H9 (cell line): ENCODE results near the gene SNAP25. TPM values are rescaled to one million over a fixed set of nuclear protein-coding genes. Genes with fewer than 3 reads are reported as not detected.

Source experiments
- DNase-seq: peaks from one replicate; pipeline ENCODE4 v3.0.0-alpha.2; 2017
- H2AFZ ChIP-seq: one replicate; pipeline ENCODE4 v1.6.1; 2013; ENCODE audit warnings: mild to moderate bottlenecking, low read length, control low read depth, moderate library complexity
- H2AK5ac ChIP-seq: 2 replicates; pipeline ENCODE4 v1.6.1; 2013; ENCODE audit warnings: low read length, control low read depth, mixed read lengths; ENCODE audit not compliant: insufficient read length
- H2BK120ac ChIP-seq: one replicate; pipeline ENCODE4 v1.6.1; 2013; ENCODE audit warnings: low read depth, mild to moderate bottlenecking, low read length, control low read depth, inconsistent platforms; ENCODE audit not compliant: poor library complexity, severe bottlenecking
- H2BK12ac ChIP-seq: 2 replicates; pipeline ENCODE4 v1.6.1; 2013; ENCODE audit warnings: low read length, control low read depth, mixed read lengths, low read depth; ENCODE audit not compliant: insufficient read length
- H2BK15ac ChIP-seq: 2 replicates; pipeline ENCODE4 v1.6.1; 2013; ENCODE audit warnings: low read depth, low read length, control low read depth
- H2BK20ac ChIP-seq: one replicate; pipeline ENCODE4 v1.6.1; 2013; ENCODE audit warnings: low read depth, mild to moderate bottlenecking, low read length, control low read depth, inconsistent platforms; ENCODE audit not compliant: poor library complexity, severe bottlenecking
- H2BK5ac ChIP-seq: 2 replicates; pipeline ENCODE4 v1.6.1; 2013; ENCODE audit warnings: low read length, control low read depth, mixed read lengths; ENCODE audit not compliant: insufficient read length
- H3K14ac ChIP-seq: 2 replicates; pipeline ENCODE4 v1.6.1; 2013; ENCODE audit warnings: low read length, control low read depth; ENCODE audit not compliant: insufficient read depth
- H3K18ac ChIP-seq: 2 replicates; pipeline ENCODE4 v1.6.1; 2013; ENCODE audit warnings: low read depth, mild to moderate bottlenecking, mixed read lengths, low read length, control low read depth; ENCODE audit not compliant: insufficient read length
- H3K23ac ChIP-seq: 2 replicates; pipeline ENCODE4 v1.6.1; 2013; ENCODE audit warnings: low read length, control low read depth, mixed read lengths, low read depth; ENCODE audit not compliant: insufficient read length
- H3K23me2 ChIP-seq: 2 replicates; pipeline ENCODE4 v1.6.1; 2013; ENCODE audit warnings: low read depth, mild to moderate bottlenecking, mixed read lengths, low read length, control low read depth; ENCODE audit not compliant: insufficient read length, poor library complexity, severe bottlenecking
- H3K27ac ChIP-seq: 2 replicates; pipeline ENCODE4 v1.5.1; 2013; ENCODE audit warnings: low read length, control low read depth, mixed read lengths, low read depth; ENCODE audit not compliant: insufficient read length
- H3K27me3 ChIP-seq: 2 replicates; pipeline ENCODE4 v1.6.1; 2013; ENCODE audit warnings: low read length, control low read depth, inconsistent platforms; ENCODE audit not compliant: insufficient read depth
- H3K4ac ChIP-seq: 2 replicates; pipeline ENCODE4 v1.6.1; 2013; ENCODE audit warnings: low read depth, mild to moderate bottlenecking, control low read depth, inconsistent platforms, low read length, moderate library complexity
- H3K4me1 ChIP-seq: 2 replicates; pipeline ENCODE4 v1.6.1; 2013; ENCODE audit warnings: low read length, control low read depth, inconsistent platforms; ENCODE audit not compliant: insufficient read depth
- H3K4me2 ChIP-seq: 2 replicates; pipeline ENCODE4 v1.6.1; 2013; ENCODE audit warnings: low read length, control low read depth, mixed read lengths; ENCODE audit not compliant: insufficient read length, insufficient read depth
- H3K56ac ChIP-seq: 2 replicates; pipeline ENCODE4 v1.6.1; 2013; ENCODE audit warnings: low read depth, mild to moderate bottlenecking, mixed read lengths, low read length, control low read depth; ENCODE audit not compliant: insufficient read length
- H3K79me1 ChIP-seq: 2 replicates; pipeline ENCODE4 v1.6.1; 2013; ENCODE audit warnings: low read depth, mild to moderate bottlenecking, moderate library complexity, low read length, control low read depth, inconsistent platforms; ENCODE audit not compliant: insufficient read depth, poor library complexity, severe bottlenecking
- H3K79me2 ChIP-seq: 2 replicates; pipeline ENCODE4 v1.6.1; 2013; ENCODE audit warnings: low read length, control low read depth, inconsistent platforms; ENCODE audit not compliant: insufficient read depth
- H3K9ac ChIP-seq: 2 replicates; pipeline ENCODE4 v1.6.1; 2013; ENCODE audit warnings: low read length, control low read depth, mixed read lengths; ENCODE audit not compliant: insufficient read length; ENCODE audit errors: extremely low read depth
- H3K9me3 ChIP-seq: one replicate; pipeline ENCODE4 v1.6.1; 2013; ENCODE audit warnings: low read depth, low read length, inconsistent platforms; ENCODE audit not compliant: control insufficient read depth
- H3T11ph ChIP-seq: one replicate; pipeline ENCODE4 v1.6.1; 2013; ENCODE audit warnings: mild to moderate bottlenecking, low read length, control low read depth, inconsistent platforms
- H4K20me1 ChIP-seq: one replicate; pipeline ENCODE4 v1.6.1; 2013; ENCODE audit not compliant: control insufficient read depth, insufficient read length, insufficient read depth
- H4K5ac ChIP-seq: 2 replicates; pipeline ENCODE4 v1.6.1; 2013; ENCODE audit warnings: low read depth, mild to moderate bottlenecking, mixed read lengths, low read length, control low read depth; ENCODE audit not compliant: insufficient read length
- H4K8ac ChIP-seq: replicated peaks from 2 replicates; pipeline ENCODE4 v1.6.1; 2013; ENCODE audit warnings: low read length, control low read depth, mixed read lengths, low read depth; ENCODE audit not compliant: insufficient read length
- H4K91ac ChIP-seq: 2 replicates; pipeline ENCODE4 v1.6.1; 2013; ENCODE audit warnings: low read depth, mild to moderate bottlenecking, moderate library complexity, mixed read lengths, low read length, control low read depth; ENCODE audit not compliant: insufficient read length
- H3K27ac Mint-ChIP-seq, 3 experiments: 2 replicates in 2 of 3; 3 replicates in 1 of 3; pipeline ENCODE4 v1.8.0; 2020 to 2021; ENCODE audit warnings: mixed read lengths in 3 of 3, mild to moderate bottlenecking in 1 of 3, moderate library complexity in 1 of 3
- H3K27me3 Mint-ChIP-seq: 2 replicates; pipeline ENCODE4 v1.8.0; 2021; ENCODE audit warnings: low read depth, mild to moderate bottlenecking, moderate library complexity, mixed read lengths
- H3K36me3 Mint-ChIP-seq, 3 experiments: 2 replicates in 2 of 3; 3 replicates in 1 of 3; pipeline ENCODE4 v1.8.0; 2020 to 2021; ENCODE audit warnings: low read depth in 3 of 3, mixed read lengths in 3 of 3; ENCODE audit not compliant: insufficient read depth in 1 of 3
- H3K4me1 Mint-ChIP-seq, 2 experiments: 2 replicates each; pipeline ENCODE4 v1.8.0; 2020; ENCODE audit warnings: mixed read lengths in 2 of 2
- H3K4me3 Mint-ChIP-seq, 2 experiments: 2 replicates in 1 of 2; 3 replicates in 1 of 2; pipeline ENCODE4 v1.8.0; 2020 to 2021; ENCODE audit warnings: mild to moderate bottlenecking in 2 of 2, mixed read lengths in 2 of 2, moderate library complexity in 1 of 2
- H3K9me3 Mint-ChIP-seq, 2 experiments: 2 replicates in 1 of 2; 3 replicates in 1 of 2; pipeline ENCODE4 v1.8.0; 2020; ENCODE audit warnings: mild to moderate bottlenecking in 2 of 2, mixed read lengths in 2 of 2, moderate library complexity in 1 of 2
- CTCF ChIP-seq: fragments of 200-600 bp; sonication (generic); conservative IDR thresholded peaks from 3 replicates; pipeline ENCODE4 v1.8.0; 2021; ENCODE audit warnings: antibody characterized with exemption, mild to moderate bottlenecking
- WGBS: extraction: QIAGEN DNeasy Blood & Tissue Kit; methylation state at CpG from one replicate; pipeline ENCODE4 v1.1.7; 2013; ENCODE audit warnings: missing lambda C conversion rate, low lambda C conversion rate, mixed read lengths; ENCODE audit not compliant: insufficient read length; ENCODE audit errors: extremely low coverage; 5-methylcytosine and 5-hydroxymethylcytosine counted together
- total RNA-seq: library from RNA; stranded (reverse); gene quantifications from 2 replicates; pipeline ENCODE4 v1.2.1, GENCODE V29; 2021

SNAP25 gene
- total RNA-seq, 1 experiment from 2014 or later = 0.13 TPM

GRCh38 chr20:10349118-10349517, 130.5 kb downstream of the SNAP25 start:
- Histone ChIP-seq H3K27me3 (no peaks in the 10 kb centered on the region), H2BK15ac (no peak overlapping the region), H3K14ac (no peak overlapping the region), H2AFZ (no peak overlapping the region), H2BK12ac (no peak overlapping the region), H3K18ac (no peak overlapping the region), H3K23ac (no peak overlapping the region), H3K79me1 (no peaks in the 10 kb centered on the region), H2AK5ac (no peak overlapping the region), H3K27ac (no peak overlapping the region), H3K9me3 (no peaks in the 10 kb centered on the region), H3K4me1 (peaks cover 9% of the 10 kb centered on the region; the same call in 1 of the 2 replicates), H4K5ac (no peak overlapping the region), H3K9ac (no peak overlapping the region), H2BK20ac (no peak overlapping the region), H4K91ac (no peak overlapping the region), H4K20me1 (no peaks in the 10 kb centered on the region), H2BK120ac (no peak overlapping the region), H3K56ac (no peak overlapping the region), H2BK5ac (no peak overlapping the region), H3K23me2 (no peaks in the 10 kb centered on the region), H3K4ac (no peak overlapping the region), H4K8ac (no peak overlapping the region), H3K79me2 (no peaks in the 10 kb centered on the region), H3T11ph (no peak overlapping the region), H3K4me2 (no peak overlapping the region)
- Mint-ChIP-seq H3K9me3 (no peaks in the 10 kb centered on the region), H3K4me3 (no peak overlapping the region), H3K27ac (no peak overlapping the region; a peak in 1 of 7 replicates), H3K4me1 (peaks cover 31 to 43% of the 10 kb centered on the region in 2 experiments), H3K27me3 (no peaks in the 10 kb centered on the region; the same call in 1 of the 2 replicates), H3K36me3 (peaks cover 0 to 4% (median 0%) of the 10 kb centered on the region in 3 experiments; a peak in 1 of 7 replicates)
- TF ChIP-seq CTCF = no peak
- DNase-seq = no peak
- WGBS = no CpG with 5 or more reads among the region's 3 CpGs
